Keratinocyte (primary cell): ENCODE results near the gene INVS. TPM values are rescaled to one million over a fixed set of nuclear protein-coding genes. Genes with fewer than 3 reads are reported as not detected.
"Not testable (repeated sequence)": the region's sequence is repeated elsewhere in the genome, so short reads cannot be mapped to it uniquely, and the experiment has no call there.

Source experiments
- DNase-seq: peaks from one replicate; pipeline ENCODE4 v3.0.0-alpha.2; 2011; ENCODE audit warnings: low read depth, missing footprints, low spot score
- FAIRE-seq: peaks from 2 replicates; lab custom pipeline; 2011; peaks lifted over from hg19 to GRCh38; lab: Jason Lieb, UNC
- H2AFZ ChIP-seq: 2 replicates; pipeline ENCODE4 v1.6.0; 2012; ENCODE audit warnings: low read length, control low read depth, inconsistent platforms; ENCODE audit not compliant: control insufficient read depth
- H3K27ac ChIP-seq: 2 replicates; pipeline ENCODE4 v1.5.1; 2011; ENCODE audit warnings: low read length; ENCODE audit not compliant: control insufficient read depth, insufficient read depth
- H3K27me3 ChIP-seq: 3 replicates; pipeline ENCODE4 v1.6.0; 2011; ENCODE audit warnings: low read length; ENCODE audit not compliant: control insufficient read depth, insufficient read depth; ENCODE audit errors: extremely low read depth
- H3K36me3 ChIP-seq, 2 experiments: 2 replicates in 1 of 2; 3 replicates in 1 of 2; pipeline ENCODE4 v1.5.1; 2011; ENCODE audit warnings: low read length in 2 of 2, mild to moderate bottlenecking in 1 of 2; ENCODE audit not compliant: control insufficient read depth in 2 of 2, insufficient read depth in 2 of 2; ENCODE audit errors: extremely low read depth in 1 of 2
- H3K4me1 ChIP-seq: 3 replicates; pipeline ENCODE4 v1.5.1; 2011; ENCODE audit warnings: low read length; ENCODE audit not compliant: control insufficient read depth, insufficient read depth; ENCODE audit errors: extremely low read depth
- H3K4me2 ChIP-seq: 3 replicates; pipeline ENCODE4 v1.6.0; 2011; ENCODE audit warnings: low read depth, low read length; ENCODE audit not compliant: control insufficient read depth, insufficient read depth; ENCODE audit errors: extremely low read depth
- H3K4me3 ChIP-seq, 3 experiments: fragments of 200-600 bp in 1 of 3; sonication (generic) in 1 of 3; 2 replicates in 2 of 3; 3 replicates in 1 of 3; pipeline ENCODE4 v1.5.1; 2011 to 2016; ENCODE audit warnings: low read length in 3 of 3, mild to moderate bottlenecking in 3 of 3, control low read depth in 2 of 3, inconsistent platforms in 1 of 3, low read depth in 1 of 3, mixed read lengths in 1 of 3, mixed run types in 1 of 3, moderate library complexity in 1 of 3; ENCODE audit not compliant: control insufficient read depth in 2 of 3, insufficient read depth in 2 of 3; ENCODE audit errors: extremely low read depth in 1 of 3
- H3K79me2 ChIP-seq: 2 replicates; pipeline ENCODE4 v1.6.0; 2012; ENCODE audit warnings: low read length; ENCODE audit not compliant: control insufficient read depth, insufficient read depth
- H3K9ac ChIP-seq: 3 replicates; pipeline ENCODE4 v1.6.0; 2011; ENCODE audit warnings: low read length; ENCODE audit not compliant: control insufficient read depth, insufficient read depth; ENCODE audit errors: extremely low read depth
- H3K9me1 ChIP-seq: 3 replicates; pipeline ENCODE4 v1.6.0; 2011; ENCODE audit warnings: low read length; ENCODE audit not compliant: control insufficient read depth, insufficient read depth; ENCODE audit errors: extremely low read depth
- H3K9me3 ChIP-seq: 2 replicates; pipeline ENCODE4 v1.5.1; 2012; ENCODE audit warnings: low read depth, low read length; ENCODE audit not compliant: control insufficient read depth
- H4K20me1 ChIP-seq: 3 replicates; pipeline ENCODE4 v1.6.0; 2011; ENCODE audit warnings: low read length; ENCODE audit not compliant: control insufficient read depth, insufficient read depth; ENCODE audit errors: extremely low read depth
- CTCF ChIP-seq, 3 experiments: IDR thresholded peaks in 1 of 3; conservative IDR thresholded peaks in 1 of 3; optimal IDR thresholded peaks in 1 of 3; 2 replicates in 2 of 3; 3 replicates in 1 of 3; pipeline versions ENCODE3 to v1.5.1; 2011; ENCODE audit warnings: low read length in 3 of 3, mild to moderate bottlenecking in 3 of 3, moderate library complexity in 2 of 3, control low read depth in 1 of 3, inconsistent platforms in 1 of 3; ENCODE audit not compliant: insufficient read depth in 2 of 3; ENCODE audit errors: extremely low read depth in 1 of 3
- EZH2 ChIP-seq: IDR thresholded peaks from one replicate; pipeline ENCODE4 v1.6.1; 2012; ENCODE audit warnings: inconsistent platforms, mild to moderate bottlenecking, low read length, moderate library complexity
- dilution Hi-C: fragments of 300-500 bp; cut with MboI; formaldehyde crosslinking; loops from one replicate; pipeline ENCODE4 v1.7.0; 2020; ENCODE audit warnings: low sequenced_read_pairs; ENCODE audit not compliant: extremely low pct_ligation_motif_present
- polyA plus RNA-seq, 5 experiments: library from polyadenylated mRNA; depleted of rRNA in 3 of 5; stranded (reverse) in 3 of 5; stranded (forward) in 1 of 5; unstranded in 1 of 5; fragments of >200 nt; gene quantifications; 1 replicate in 1 of 5; 2 replicates in 3 of 5; 3 replicates in 1 of 5; pipeline versions ENCODE4 v1.2.1 to v1.2.3, GENCODE V29; 2011 to 2012; ENCODE audit warnings: missing spikeins in 2 of 5, low read depth in 1 of 5, low replicate concordance in 1 of 5

The INVS gene
- polyA plus RNA-seq, 1 donor (not counting 4 experiments of a cell fraction or from before 2014, with no cell fraction given): 21.1 TPM

GRCh38 chr9:100090880-100091279, 8.2 kb upstream of the INVS start:
- Histone ChIP-seq H3K9ac (no peak overlapping the region), H3K9me3 (no peaks in the 10 kb centered on the region), H3K9me1 (peaks cover 2% of the 10 kb centered on the region), H3K27me3 (no peaks in the 10 kb centered on the region), H4K20me1 (peaks cover 16% of the 10 kb centered on the region), H3K4me2 (no peak overlapping the region), H2AFZ (no peak overlapping the region), H3K36me3 (peaks cover 0 to 3% of the 10 kb centered on the region in 2 experiments), H3K4me3 (no peak overlapping the region), H3K4me1 (peaks cover 11% of the 10 kb centered on the region), H3K27ac (no peak overlapping the region), H3K79me2 (peaks cover 78% of the 10 kb centered on the region)
- DNase-seq (no peak), FAIRE-seq (no peak)
- TF ChIP-seq EZH2: no peak
- TF ChIP-seq CTCF (optimal IDR thresholded peaks at IDR 0.05 in 1 of 3, IDR thresholded peaks at IDR 0.05 in 1 of 3, conservative IDR thresholded peaks at IDR 0.05 in 1 of 3; ENCODE audit: extremely low read depth in 1 of 3, insufficient read depth in 2 of 3, low read length in 3 of 3): no peak
- dilution Hi-C loops: no loop called here

GRCh38 chr9:100091650-100092049, 7.4 kb upstream of the INVS start:
- DNase-seq (no peak), FAIRE-seq (no peak)
- Histone ChIP-seq H3K4me2 (no peak overlapping the region), H3K9ac (no peak overlapping the region), H3K36me3 (peaks cover 0 to 3% of the 10 kb centered on the region in 2 experiments), H3K79me2 (peaks cover 77% of the 10 kb centered on the region), H4K20me1 (peaks cover 12% of the 10 kb centered on the region), H3K27ac (no peak overlapping the region), H3K9me3 (no peaks in the 10 kb centered on the region), H2AFZ (no peak overlapping the region), H3K27me3 (no peaks in the 10 kb centered on the region), H3K4me3 (no peak overlapping the region), H3K4me1 (peaks cover 11% of the 10 kb centered on the region), H3K9me1 (peaks cover 2% of the 10 kb centered on the region)
- TF ChIP-seq EZH2: no peak
- dilution Hi-C loops: no loop called here

GRCh38 chr9:100092066-100092465, 7.0 kb upstream of the INVS start:
- Histone ChIP-seq H2AFZ (no peak overlapping the region), H3K36me3 (peaks cover 0 to 3% of the 10 kb centered on the region in 2 experiments), H3K9me3 (no peaks in the 10 kb centered on the region), H3K27ac (no peak overlapping the region), H3K9ac (no peak overlapping the region), H3K9me1 (peaks cover 2% of the 10 kb centered on the region), H3K4me1 (peaks cover 11% of the 10 kb centered on the region), H3K27me3 (no peaks in the 10 kb centered on the region), H3K4me2 (no peak overlapping the region), H4K20me1 (peaks cover 10% of the 10 kb centered on the region), H3K4me3 (no peak overlapping the region), H3K79me2 (peaks cover 78% of the 10 kb centered on the region)
- DNase-seq: no peak
- dilution Hi-C loops: no loop called here
- FAIRE-seq: no peak
- TF ChIP-seq EZH2 (no peak), CTCF (optimal IDR thresholded peaks at IDR 0.05 in 1 of 3, IDR thresholded peaks at IDR 0.05 in 1 of 3, conservative IDR thresholded peaks at IDR 0.05 in 1 of 3; ENCODE audit: extremely low read depth in 1 of 3, insufficient read depth in 2 of 3, low read length in 3 of 3) (no peak)

GRCh38 chr9:100094411-100094810, 4.6 kb upstream of the INVS start:
- H3K4me1 ChIP-seq, FAIRE-seq, H3K9me1 ChIP-seq, dilution Hi-C loops, H3K27me3 ChIP-seq, H3K9ac ChIP-seq, H3K27ac ChIP-seq, H2AFZ ChIP-seq, H3K4me3 ChIP-seq, H3K36me3 ChIP-seq, H3K4me2 ChIP-seq, DNase-seq, H3K9me3 ChIP-seq: not testable (repeated sequence)
- Histone ChIP-seq H4K20me1 (peaks cover 10% of the 10 kb centered on the region), H3K79me2 (peaks cover 77% of the 10 kb centered on the region)
